ACHN (cell line): ENCODE results near the gene CCDC17.
"Not testable (repeated sequence)": the region's sequence is repeated elsewhere in the genome, so short reads cannot be mapped to it uniquely, and the experiment has no call there.

ENCODE experiments used
- DNase-seq: peaks from one replicate; pipeline ENCODE4 v3.0.0-alpha.2; 2015
- in situ Hi-C: cut with HindIII; loops from 2 replicates; pipeline ENCODE4 v1.10.0; 2017; ENCODE audit warnings: low sequenced_read_pairs, low pct_ligation_motif_present, low pct_unique_long_range_greater_than_20kb

CCDC17 gene

DNA sequence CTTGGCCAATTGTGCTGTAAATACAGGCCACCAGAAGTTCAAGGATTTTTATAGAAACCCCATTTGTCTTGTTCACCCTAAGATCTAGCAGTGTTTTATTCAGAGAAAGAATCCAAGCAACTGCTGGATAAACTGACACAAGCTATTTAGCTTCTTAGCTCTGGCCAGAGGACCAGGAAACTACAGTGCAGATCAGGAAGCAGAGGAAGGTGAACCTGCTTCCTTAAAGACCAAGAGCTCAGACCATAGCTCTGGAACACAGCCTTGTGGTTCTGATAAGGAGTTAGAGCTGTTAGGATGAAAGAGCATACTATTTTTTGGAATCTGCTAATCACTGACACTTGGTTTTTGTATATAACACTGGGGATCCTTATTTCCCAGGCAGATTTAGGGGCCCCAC lies 5.2 kb upstream of the CCDC17 start:
- in situ Hi-C loops = no loop called here
- no peak for DNase-seq

DNA sequence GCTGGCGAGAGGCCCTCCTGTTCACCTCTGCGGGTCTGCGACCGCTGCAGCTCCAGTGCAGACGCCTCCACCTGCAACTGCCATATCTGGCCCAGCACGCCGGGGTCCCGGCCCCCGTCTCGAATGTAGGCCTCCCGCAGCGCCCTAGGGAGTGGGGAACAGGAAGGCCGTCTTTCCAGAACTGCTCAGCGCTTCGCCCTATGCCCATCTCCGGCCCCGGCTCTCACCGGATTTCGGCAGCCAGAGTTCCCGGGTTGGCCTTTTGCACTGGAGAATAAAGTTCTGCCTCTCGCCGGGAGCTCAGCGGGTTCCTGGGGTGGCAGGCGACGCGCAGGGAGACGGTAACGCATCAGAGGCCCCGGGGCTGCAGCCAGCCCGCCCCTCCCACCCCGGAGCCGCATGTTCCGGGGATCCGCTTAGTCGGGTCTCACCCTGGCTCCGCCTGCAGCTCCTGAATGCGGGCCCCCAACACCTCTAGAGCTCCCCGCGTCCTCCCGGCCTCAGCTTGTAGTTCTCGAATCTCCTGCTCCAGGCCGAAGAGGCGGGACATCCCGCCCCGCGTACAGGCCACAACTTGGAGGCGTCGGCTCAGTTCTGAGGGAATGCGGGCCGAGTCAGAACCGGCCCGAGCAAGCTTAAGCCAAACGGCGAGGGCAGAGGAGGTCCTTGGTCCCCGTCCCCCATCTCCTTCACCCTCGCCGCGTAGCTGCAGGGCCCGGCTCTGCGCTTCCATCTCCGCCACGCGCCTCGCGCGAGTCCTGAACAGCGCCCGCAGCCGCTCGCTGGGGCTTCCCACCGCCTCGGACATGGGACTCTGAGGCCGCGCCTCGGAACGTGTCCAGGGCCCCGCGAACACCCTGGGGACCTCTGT lies 1.1 kb downstream of the CCDC17 start:
- no peak for DNase-seq
- in situ Hi-C loops = no loop called here

DNA sequence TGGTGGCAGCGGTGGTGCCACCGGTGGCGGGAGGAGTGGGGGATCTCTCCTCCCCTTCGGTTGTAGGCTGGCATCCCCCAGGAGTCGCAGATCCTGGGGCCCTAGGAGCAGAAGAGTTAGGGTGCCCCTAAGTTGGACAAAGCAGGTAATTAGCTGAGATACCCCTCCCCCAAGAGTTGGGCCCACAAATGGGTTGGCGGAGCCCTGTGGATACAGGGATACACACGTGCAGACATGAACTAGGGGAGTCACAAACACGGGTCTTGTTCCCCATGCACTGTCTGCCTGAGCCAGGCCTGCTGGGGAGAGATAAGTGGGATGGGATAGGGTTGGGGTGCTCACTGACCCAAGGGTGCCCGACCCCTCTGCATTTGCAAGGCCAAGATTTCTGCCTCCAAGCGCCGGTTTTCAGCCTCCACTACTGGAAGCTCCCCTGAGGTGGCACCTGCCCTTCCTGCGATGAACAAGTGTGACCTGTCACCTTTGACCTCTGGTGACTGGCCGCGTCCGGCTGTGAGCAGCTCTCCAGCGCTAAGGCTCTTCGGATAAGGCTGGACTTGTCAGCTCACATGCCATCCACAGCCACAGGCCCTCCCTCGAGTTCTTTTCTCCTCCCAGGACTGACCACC lies 1.8 kb downstream of the CCDC17 start:
- DNase-seq = no peak
- in situ Hi-C loops = no loop called here

DNA sequence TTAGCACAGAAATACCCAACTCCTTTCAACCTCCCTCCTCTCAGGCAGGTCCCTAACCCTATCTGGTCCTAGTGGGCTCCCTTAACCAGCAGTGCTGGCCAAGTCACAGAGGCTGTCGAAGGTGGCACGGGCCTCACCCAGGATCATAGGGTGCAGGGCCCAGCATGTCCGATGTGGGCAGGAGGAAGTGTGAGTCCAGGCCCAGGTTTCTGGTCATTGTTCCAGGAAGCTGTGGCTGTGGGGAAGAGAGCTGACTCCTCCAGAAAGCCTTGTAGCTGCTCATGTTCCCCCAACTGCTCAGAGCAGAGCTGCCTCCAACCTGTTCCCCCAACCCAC lies 2.4 kb downstream of the CCDC17 start:
- DNase-seq = no peak
- in situ Hi-C loops = no loop called here

DNA sequence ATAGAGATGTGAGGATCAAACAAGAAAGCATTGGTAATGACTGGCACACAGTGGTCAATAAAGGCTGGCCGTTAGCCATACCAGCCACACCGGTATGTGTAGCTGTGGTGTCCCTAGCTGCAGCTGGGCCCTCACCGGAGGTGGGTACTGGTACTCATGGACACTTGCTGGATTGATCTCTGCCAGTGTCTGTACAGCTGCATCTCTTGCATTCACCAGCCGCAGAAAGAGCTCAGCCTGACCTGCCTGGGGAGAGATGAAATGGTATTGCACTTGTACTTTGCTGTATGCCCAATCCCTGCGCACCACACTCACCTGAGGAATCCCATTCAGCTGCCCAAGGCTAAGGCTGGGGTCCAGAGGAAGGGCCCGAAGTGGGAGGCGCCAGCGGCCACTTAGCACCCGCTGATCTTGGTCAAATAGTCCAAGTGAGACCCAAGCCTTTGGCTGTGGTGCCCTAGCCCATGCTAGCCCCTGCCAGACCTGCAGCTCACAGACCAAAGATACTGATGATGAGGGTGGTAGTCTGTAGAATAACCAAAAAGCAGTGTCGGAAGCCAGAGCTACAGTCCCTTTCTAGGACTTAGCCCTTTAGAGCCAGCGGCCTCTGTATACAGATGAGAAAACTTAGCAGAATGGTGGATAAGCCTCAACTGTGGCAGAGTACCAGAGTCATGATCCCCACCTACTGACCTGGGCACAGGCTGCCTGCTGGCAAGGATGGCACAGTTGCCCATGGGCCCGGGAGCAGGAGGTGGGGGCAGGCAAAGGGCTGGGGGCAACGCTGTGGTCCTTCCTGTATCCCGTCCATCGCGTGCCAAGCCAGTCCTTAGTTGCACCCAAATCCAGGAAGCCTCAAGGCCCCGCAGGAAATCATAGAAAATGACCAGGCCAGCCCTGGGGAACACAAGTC lies 3.0 kb downstream of the CCDC17 start:
- in situ Hi-C loops = no loop called here
- no peak for DNase-seq

DNA sequence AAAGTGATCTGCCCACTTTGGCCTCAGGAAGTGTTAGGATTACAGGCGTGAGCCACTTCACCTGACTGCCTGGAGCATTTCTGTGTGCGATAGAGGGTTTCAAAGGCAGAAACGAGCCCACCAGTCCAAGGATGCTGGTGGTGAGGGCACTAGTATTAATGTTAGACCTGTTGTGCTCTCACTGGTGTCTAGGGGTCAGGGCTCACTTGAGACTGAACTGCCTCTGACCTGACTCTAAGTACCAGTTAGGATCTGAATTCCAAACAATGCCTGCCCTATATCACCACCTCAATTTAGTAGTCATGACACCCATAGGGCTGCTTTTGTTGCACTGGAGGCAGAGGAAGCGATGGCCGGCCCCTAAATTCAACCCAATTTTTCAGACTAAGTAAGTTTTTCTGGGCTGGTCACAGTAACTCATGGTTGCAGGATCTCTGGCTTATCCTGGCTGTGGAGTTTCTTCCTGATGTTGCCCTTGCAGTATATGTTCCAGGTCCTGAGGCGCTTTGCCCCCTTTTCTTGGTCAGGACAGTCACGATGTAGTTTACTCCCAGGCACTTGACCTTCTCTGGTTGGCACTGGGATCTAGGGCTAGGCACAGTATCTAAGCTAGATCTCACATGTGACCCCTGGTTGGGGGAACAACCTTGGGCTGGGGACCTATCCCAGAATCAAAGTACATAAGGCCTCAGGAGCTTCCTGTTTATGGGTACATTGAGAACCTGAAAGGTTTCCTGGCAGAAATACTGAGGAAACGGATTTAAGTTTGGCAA lies 4.5 kb downstream of the CCDC17 start:
- in situ Hi-C loops = no loop called here
- DNase-seq = no peak

DNA sequence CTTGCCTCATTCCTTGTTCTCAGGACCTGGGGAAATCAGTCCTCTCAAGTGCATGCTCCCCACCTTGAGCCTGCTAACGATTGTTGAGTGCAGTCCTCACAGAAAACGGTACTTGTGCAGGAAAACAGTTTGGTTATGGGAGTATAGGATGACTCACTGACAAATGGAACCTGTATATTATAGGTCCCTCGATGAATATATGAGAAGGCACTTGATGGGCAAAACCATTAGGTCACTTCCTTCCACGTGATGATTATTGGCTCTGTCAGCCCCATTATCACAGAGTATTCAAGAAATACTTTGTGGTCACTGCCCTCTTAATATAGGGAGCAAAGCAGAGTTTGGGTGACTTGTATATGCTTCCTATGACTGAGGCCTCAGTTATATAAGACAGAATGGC lies 6.2 kb downstream of the CCDC17 start:
- in situ Hi-C loops = no loop called here
- DNase-seq = no peak

DNA sequence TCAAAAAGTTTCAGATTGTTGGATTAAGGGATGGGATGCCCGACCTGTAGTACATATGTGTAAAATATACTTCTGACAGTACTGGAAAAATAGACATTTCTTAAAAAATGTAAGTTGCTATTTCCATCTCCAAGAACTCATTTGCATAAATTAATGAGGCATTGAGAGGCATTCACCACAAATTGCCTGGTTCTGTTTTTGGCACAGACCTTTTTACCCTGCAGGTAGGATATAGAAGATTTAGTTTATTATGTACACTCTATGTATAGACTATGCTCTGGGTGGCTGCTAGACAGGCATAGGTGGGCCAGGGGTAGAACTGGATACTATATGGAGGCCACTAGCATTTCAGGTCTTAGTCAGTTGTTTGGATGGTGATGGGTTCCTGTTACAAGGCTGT lies 8.0 kb downstream of the CCDC17 start:
- no peak for DNase-seq
- in situ Hi-C loops = no loop called here

DNA sequence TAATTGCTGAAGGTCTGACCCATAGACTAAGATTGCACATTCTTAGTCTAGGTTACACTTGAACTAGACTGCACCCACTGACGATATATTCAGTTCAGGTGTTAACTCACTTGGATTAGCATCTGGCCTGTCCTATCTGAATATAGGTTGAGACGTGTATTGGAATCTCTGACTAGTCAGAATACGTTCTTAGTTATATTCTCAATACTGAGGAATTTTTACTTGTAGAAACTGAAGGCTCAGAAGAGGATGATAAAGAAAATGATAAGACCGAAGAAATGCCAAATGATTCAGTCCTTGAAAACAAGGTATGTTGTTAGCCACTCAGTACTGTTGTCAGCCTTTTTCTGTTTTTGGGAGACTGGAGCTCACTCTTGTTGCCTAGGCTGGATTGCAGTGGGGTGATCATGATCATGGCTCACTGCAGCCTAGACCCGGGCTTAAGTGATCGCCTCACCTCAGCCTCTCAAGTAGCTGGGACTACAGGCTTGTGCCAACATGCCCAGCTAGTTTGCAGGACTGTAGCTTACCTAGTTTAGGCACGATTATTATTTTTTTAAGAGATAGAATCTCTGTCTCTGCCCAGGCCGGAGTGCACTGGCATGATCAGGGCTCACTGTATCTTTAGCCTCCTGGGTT lies 10.8 kb downstream of the CCDC17 start:
- in situ Hi-C loops = no loop called here
- no peak for DNase-seq

DNA sequence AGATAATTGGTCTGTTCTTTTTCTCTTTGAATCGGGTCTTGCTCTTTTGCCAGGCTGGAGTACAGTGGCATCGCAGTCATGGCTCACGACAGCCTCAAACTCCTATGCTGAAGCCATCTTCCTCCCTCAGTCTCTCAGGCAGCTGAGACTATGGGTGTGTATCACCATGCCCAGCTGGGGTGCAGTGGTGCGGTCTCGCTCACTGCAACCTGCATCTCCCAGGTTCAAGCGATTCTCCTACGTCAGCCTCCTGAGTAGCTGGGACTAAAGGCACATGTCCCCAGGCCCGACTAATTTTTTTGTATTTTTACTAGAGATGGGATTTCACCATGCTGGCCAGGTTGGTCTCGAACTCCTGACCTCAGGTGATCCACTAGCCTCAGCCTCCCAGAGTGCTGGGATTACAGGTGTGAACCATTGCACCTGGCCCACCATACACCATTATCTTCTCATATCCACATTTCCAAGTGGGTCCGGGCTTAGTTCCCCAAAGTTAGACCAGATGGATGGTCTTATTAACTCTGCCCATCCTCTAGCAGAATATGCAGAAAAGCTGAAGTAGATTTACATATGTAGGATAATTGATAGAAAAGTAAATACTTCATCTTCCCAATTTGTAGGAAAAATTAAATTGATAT lies 13.1 kb downstream of the CCDC17 start:
- no peak for DNase-seq
- in situ Hi-C loops = no loop called here

DNA sequence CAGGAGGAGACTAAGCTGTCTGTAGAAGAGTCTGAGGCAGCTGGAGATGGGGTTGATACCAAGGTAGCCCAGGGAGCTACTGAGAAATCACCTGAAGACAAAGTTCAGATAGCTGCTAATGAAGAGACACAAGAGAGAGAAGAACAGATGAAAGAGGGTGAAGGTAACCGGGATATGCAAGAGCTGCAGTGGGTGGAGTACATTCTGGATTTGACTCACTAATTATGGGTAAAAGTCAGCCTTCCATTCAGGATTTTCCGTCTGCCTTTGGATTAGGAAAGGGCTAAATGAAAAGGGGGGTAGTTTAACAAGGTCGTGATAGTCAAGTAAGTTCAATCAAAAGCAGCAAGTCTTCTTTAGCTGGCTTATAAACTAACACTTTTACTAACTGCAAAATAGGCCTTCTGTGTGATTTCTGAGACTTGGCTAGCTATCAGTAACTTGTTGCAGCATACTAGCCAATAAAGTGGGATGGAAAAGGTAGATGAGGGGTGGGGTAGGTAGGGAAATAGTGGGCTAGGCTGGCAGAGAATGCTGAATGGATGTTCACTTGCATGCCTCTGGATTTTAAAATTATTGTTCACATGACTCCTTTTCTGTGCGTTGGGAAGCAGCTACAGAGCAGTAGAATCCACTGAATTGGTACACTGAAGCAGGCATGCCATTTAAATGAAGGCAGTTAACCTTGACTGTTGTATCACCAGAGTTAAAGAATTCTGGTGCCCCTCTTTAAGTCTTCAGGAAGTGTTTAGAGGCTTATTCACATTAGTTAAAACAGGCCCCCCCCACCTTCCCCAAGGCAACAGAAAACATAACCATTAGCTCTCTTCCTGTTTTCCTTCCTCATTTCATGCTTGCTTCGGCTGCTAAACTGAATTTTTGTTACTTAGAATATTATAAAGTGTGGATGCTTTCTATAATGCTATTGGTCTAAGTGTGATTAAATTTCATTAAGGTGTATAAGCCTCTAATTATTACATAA lies 15.4 kb downstream of the CCDC17 start:
- in situ Hi-C loops = no loop called here
- no peak for DNase-seq

DNA sequence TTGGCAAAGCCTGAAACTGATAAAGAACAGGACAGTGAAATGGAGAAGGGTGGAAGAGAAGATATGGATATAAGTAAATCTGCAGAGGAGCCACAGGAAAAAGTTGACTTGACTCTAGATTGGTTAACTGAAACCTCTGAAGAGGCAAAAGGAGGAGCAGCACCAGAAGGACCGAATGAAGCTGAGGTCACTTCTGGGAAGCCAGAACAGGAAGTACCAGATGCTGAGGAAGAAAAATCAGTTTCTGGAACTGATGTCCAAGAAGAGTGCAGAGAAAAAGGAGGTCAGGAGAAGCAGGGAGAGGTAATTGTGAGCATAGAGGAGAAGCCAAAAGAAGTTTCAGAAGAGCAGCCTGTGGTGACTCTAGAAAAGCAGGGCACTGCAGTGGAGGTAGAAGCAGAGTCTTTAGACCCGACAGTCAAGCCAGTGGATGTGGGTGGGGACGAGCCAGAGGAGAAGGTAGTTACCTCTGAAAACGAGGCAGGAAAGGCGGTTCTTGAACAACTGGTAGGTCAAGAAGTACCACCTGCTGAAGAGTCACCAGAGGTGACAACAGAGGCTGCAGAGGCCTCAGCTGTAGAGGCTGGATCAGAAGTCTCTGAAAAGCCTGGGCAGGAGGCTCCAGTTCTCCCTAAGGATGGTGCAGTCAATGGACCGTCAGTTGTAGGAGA lies 16.3 kb downstream of the CCDC17 start:
- in situ Hi-C loops = no loop called here
- DNase-seq = no peak

DNA sequence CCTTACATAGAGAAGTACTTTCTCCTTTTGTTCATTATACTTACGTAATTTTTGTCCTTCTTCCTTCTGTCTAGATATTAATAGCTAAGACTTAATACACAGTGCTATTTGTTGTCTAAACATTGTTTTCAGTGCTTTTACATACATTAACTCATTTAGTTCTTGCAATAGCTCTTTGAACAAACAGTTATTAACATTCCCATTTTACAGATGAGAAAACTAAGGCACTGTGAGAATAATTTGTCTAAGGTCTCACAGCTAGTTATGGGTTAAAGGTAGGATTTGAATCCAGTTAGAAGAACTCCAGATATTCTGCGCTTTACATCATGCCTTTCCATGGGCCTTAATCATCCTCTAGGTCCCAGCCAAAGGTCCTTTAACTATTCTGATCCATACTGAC lies 19.6 kb downstream of the CCDC17 start:
- in situ Hi-C loops = no loop called here

DNA sequence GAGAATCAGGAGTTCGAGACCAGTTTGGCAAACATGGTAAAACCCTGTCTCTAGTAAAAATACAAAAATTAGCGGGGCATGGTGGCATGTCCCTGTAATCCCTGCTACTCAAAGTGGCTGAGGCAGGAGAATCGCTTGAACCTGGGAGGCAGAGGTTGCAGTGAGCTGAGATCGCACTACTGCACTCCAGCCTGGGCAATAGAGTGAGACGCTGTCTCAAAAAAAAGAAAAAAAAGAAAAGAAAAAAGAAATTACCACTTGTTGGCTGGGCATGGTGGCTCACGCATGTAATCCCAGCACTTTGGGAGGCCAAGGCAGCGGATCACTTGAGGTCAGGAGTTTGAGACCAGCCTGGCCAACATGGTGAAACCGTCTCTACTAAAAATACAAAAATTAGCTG lies 27.1 kb downstream of the CCDC17 start:
- in situ Hi-C loops, DNase-seq: not testable (repeated sequence)

More for the DNA sequence above, 19.6 kb downstream of the CCDC17 start:
- DNase-seq = no peak

DNA sequence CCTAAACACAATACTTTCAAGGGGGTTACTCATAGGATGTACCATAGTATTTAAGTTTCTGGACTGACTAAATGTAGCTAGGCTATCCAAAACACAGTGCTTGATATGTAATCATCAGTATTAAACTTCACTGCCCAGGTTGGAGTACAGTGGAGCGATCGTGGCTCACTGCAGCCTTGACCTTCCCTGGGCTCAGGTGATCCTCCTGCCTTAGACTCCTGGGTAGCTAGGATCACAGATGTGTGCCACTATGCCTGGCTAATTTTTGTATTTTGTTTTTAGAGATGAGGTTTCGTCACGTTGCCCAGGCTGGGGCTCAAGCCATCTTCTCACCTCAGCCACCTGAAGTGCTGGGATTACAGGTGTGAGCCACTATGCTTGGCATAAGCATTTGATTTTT lies 29.4 kb downstream of the CCDC17 start:
- DNase-seq = no peak
- in situ Hi-C loops = no loop called here

DNA sequence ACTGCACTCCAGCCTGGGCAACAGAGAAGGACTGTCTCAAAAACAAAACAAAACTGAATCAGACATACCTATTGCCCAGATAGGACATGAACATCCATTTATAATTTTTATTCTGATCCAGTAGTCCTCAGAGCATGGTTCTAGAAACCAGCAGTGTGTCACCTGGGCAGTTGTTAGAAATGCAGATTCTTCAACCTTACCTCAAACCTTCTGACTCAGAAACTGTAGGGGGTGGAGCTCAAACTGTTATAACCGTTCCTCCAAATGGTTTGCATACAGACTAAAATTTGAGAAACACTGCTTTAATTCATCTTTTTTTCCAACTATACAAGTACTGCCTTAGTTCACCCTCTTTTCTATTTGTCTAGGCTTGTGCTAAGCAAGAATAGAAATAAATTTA lies 34.0 kb downstream of the CCDC17 start:
- peak; percentile 19 for DNase-seq
- in situ Hi-C loops = no loop called here
